Left lung (tissue), 10 donors: ENCODE data around the gene PIP4K2A. TPM values are rescaled to one million over a fixed set of nuclear protein-coding genes. Genes with fewer than 3 reads are reported as not detected.

Experiments used
- ATAC-seq: fragments of 200-7000 bp; cut with Tn5 transposase; one replicate; pipeline ENCODE4 v1.9.1; 2020; ENCODE audit warnings: moderate library complexity
- DNase-seq, 4 donors: peaks; one replicate each; pipeline ENCODE4 v3.0.0-alpha.2; 2013 to 2020
- H3K27ac ChIP-seq, 2 donors: fragments of 200-600 bp; sonication (generic) in 1 of 2; one replicate each; pipeline versions ENCODE4 v1.5.0 to v1.8.0; 2020 to 2021
- H3K27me3 ChIP-seq, 2 donors: fragments of 200-600 bp; sonication (generic) in 1 of 2; one replicate each; pipeline versions ENCODE4 v1.5.0 to v1.8.0; 2020 to 2021
- H3K36me3 ChIP-seq, 2 donors: fragments of 200-600 bp; sonication (generic) in 1 of 2; one replicate each; pipeline versions ENCODE4 v1.5.0 to v1.8.0; 2020 to 2021
- H3K4me1 ChIP-seq, 2 donors: fragments of 200-600 bp; one replicate each; pipeline ENCODE4 v1.8.0; 2021
- H3K4me3 ChIP-seq, 2 donors: fragments of 200-600 bp; sonication (generic) in 1 of 2; one replicate each; pipeline versions ENCODE4 v1.5.0 to v1.8.0; 2020 to 2021; ENCODE audit warnings: mild to moderate bottlenecking in 1 of 2
- H3K9me3 ChIP-seq, 2 donors: fragments of 200-600 bp; sonication (generic) in 1 of 2; one replicate each; pipeline versions ENCODE4 v1.5.0 to v1.8.0; 2020 to 2021
- intact Hi-C, 2 donors: fragments of 100-400 bp; cut with DNase I; formaldehyde crosslinking; loops; one replicate each; pipeline versions ENCODE4 v1.11.2 to v1.14.2; 2022
- polyA plus RNA-seq, 6 donors: library from polyadenylated mRNA; unstranded; fragments of 120-200 nt; gene quantifications; one replicate each; pipeline ENCODE4 v1.2.1, GENCODE V29; 2013; ENCODE audit not compliant: insufficient read length in 6 of 6
- total RNA-seq, 2 donors: library from RNA; stranded (reverse); fragmentation: NEBNext Ultra II Directional; extraction: Animal tissue kit (Norgen Biotek cat#: 25700); gene quantifications; one replicate each; pipeline ENCODE4 v1.2.1, GENCODE V29; 2021
- TF ChIP-seq, protein P1 (sequence below), 2 donors: fragments of 200-600 bp; sonication (generic) in 1 of 2; IDR thresholded peaks; one replicate each; pipeline versions ENCODE4 v1.5.0 to v1.8.0; 2021; ENCODE audit warnings: antibody characterized with exemption in 2 of 2
- donor health status: DM: no; HTN: yes; CAD: no.
- donor health status: DM: no; HTN: no; CAD: no.

Gene PIP4K2A
- total and polyA plus RNA-seq, 8 donors = 24.9 to 53.8 (median 29.5) TPM

DNA sequence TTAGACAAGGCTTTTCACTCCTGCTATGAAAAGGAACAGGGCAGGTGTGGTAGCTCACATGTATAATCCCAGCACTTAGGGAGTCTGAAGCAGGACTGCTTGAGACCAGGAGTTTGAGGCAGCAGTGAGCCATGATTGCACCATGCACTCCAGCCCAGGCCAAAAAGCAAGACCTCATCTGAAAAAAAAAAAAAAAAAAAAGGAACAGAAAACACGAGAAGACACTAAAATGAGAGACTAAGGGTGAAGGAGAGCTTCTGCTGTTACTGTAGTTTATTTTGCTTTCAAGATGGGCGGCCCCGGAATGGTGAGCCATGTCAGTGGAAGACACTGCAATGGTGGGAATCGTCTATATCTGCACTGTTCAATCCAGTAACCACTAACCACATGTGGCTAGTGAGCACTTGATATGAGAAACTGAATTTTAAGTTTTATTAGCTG is 9.9 kb downstream of the PIP4K2A start:
- ATAC-seq = peak; percentile 35
- Histone ChIP-seq H3K27me3 (no peaks in the 10 kb centered on the region), H3K4me1 (peaks cover 4 to 60% of the 10 kb centered on the region in 2 donors), H3K36me3 (no peaks in the 10 kb centered on the region), H3K27ac (peak overlapping the region in 1 of 2 donors; percentile 18), H3K4me3 (no peak overlapping the region), H3K9me3 (no peaks in the 10 kb centered on the region)
- intact Hi-C loops = no loop called here
- TF ChIP-seq, protein P1, sequence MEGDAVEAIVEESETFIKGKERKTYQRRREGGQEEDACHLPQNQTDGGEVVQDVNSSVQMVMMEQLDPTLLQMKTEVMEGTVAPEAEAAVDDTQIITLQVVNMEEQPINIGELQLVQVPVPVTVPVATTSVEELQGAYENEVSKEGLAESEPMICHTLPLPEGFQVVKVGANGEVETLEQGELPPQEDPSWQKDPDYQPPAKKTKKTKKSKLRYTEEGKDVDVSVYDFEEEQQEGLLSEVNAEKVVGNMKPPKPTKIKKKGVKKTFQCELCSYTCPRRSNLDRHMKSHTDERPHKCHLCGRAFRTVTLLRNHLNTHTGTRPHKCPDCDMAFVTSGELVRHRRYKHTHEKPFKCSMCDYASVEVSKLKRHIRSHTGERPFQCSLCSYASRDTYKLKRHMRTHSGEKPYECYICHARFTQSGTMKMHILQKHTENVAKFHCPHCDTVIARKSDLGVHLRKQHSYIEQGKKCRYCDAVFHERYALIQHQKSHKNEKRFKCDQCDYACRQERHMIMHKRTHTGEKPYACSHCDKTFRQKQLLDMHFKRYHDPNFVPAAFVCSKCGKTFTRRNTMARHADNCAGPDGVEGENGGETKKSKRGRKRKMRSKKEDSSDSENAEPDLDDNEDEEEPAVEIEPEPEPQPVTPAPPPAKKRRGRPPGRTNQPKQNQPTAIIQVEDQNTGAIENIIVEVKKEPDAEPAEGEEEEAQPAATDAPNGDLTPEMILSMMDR (IDR thresholded peaks at IDR 0.05) = no peak
- no peak for DNase-seq

DNA sequence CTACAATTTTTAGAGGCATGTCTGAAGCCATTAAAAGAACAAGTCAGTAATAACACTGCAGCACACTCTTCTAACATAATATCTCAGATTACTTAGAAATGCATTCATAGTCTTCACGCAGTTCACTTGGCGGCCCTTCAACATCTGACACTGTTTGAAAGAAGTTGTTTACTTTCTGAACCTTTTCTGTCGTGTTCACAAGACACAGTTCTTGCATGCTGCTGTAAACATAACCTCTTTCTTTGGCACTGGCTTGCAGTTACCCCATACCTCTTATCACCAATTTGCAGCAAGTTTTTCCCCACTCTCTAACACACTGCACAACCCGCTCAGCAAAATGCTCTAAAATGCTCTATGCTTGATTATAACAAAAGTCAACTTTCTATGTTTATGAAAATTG is 12.0 kb downstream of the PIP4K2A start:
- H3K27me3 ChIP-seq = no peaks in the 10 kb centered on the region
- intact Hi-C loops = no loop called here
- no peak overlapping the region for H3K4me3 ChIP-seq
- ATAC-seq (no peak), DNase-seq (peak in 2 of 4 donors; percentile 49 to 75)
- H3K9me3 ChIP-seq = no peaks in the 10 kb centered on the region
- H3K27ac ChIP-seq = peak overlapping the region in 1 of 2 donors; percentile 2
- H3K4me1 ChIP-seq = peaks cover 4 to 68% of the 10 kb centered on the region in 2 donors
- TF ChIP-seq, protein P1 (IDR thresholded peaks at IDR 0.05) = no peak
- no peaks in the 10 kb centered on the region for H3K36me3 ChIP-seq

DNA sequence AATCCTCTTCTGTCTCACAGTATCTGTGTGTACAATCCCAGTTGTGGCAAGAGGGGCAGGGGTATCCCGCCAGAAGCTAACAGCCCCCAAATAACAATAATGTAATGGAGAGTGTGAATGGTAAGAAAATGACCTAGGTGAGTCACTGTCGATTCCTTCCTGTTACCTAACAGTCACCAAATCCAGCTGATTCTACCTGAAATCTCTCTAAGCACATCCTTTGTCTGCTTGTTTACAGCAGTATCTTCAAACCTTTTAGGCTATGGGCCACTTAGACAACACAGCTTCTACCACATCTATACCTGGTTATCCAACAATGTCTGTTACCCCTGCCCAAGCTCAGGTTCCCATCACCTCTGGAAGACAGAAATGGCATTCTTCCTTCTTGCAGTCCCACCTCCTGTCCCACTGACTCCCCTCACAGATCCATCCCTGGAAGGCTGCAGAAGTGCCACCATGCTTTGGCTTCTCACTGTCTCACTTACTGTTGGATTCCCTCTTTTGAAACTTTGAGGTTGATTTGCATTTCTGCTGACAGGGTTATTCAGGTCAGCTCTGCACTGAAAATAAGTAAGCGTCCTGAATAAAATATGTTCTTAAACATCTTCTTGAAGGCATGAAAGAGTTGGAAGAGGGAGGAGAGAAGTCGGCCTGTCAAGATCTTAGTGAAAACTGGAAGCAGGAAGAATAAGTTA is 13.1 kb downstream of the PIP4K2A start:
- Histone ChIP-seq H3K4me1 (peaks cover 4 to 68% of the 10 kb centered on the region in 2 donors), H3K36me3 (no peaks in the 10 kb centered on the region), H3K4me3 (no peak overlapping the region), H3K27me3 (no peaks in the 10 kb centered on the region), H3K27ac (no peak overlapping the region), H3K9me3 (no peaks in the 10 kb centered on the region)
- DNase-seq (no peak), ATAC-seq (no peak)
- intact Hi-C loops = no loop called here
- TF ChIP-seq, protein P1 (IDR thresholded peaks at IDR 0.05) = no peak

DNA sequence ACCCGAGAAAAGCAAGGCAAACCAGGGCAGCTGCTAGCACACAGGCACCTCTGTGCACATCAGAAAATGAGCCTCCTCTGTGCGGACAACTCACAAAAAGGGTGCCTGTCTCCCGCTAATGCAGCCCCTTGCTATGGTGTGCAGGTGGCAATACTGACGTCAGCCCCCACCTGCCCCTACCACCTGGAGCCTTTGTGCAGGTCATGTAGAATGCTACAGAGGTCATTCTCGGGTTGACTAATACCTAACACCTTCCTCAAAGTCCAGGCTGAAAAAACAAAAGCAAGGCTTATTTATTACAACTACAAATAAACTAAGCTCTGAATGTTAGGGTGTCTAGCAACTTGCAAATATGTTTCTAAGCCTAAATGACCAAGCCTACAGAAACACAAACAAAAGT is 13.9 kb downstream of the PIP4K2A start:
- H3K4me3 ChIP-seq = no peak overlapping the region
- ATAC-seq = no peak
- TF ChIP-seq, protein P1 (IDR thresholded peaks at IDR 0.05) = no peak
- no peak for DNase-seq
- intact Hi-C loops = no loop called here
- no peaks in the 10 kb centered on the region for H3K36me3 ChIP-seq
- no peaks in the 10 kb centered on the region for H3K9me3 ChIP-seq
- H3K4me1 ChIP-seq = peaks cover 4 to 60% of the 10 kb centered on the region in 2 donors
- H3K27me3 ChIP-seq = no peaks in the 10 kb centered on the region
- no peak overlapping the region for H3K27ac ChIP-seq

DNA sequence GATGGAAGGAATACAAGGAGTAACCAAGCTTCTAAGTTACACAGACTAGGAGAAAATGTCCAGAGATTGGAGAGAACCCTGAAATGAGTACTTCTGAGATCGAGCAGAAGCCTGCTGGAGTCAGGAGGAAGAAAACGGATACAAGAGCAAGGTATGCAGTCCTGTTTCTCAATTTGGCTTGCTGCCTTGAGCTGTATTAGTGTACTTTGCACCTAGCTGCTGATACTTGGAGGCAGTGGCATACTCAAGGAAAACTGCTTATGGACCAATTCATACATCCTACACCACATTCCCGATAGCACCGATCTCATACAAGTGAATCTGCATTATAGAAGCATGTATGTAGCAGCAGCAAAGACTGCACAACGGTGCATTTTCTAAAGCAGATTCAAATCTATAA is 14.4 kb downstream of the PIP4K2A start:
- Histone ChIP-seq H3K36me3 (no peaks in the 10 kb centered on the region), H3K4me1 (peaks cover 4 to 56% of the 10 kb centered on the region in 2 donors), H3K4me3 (no peak overlapping the region), H3K9me3 (no peaks in the 10 kb centered on the region), H3K27ac (no peak overlapping the region), H3K27me3 (no peaks in the 10 kb centered on the region)
- ATAC-seq = no peak
- DNase-seq = no peak
- intact Hi-C loops = no loop called here
- TF ChIP-seq, protein P1 (IDR thresholded peaks at IDR 0.05) = no peak
